GM12878 (cell line): ENCODE results near the gene CCDC88A. TPM values are rescaled to one million over a fixed set of nuclear protein-coding genes. Genes with fewer than 3 reads are reported as not detected.

Experiments
- ASH2L ChIP-seq: fragments of 300-600, 200-600 bp; sonication (generic); IDR thresholded peaks from 2 replicates; pipeline ENCODE4 v1.6.1; 2017; ENCODE audit warnings: low read depth, mild to moderate bottlenecking, borderline replicate concordance
- CBX5 ChIP-seq: sonication (generic); IDR thresholded peaks from 2 replicates; pipeline ENCODE4 v1.6.1; 2016; ENCODE audit warnings: low read depth, moderate library complexity, mild to moderate bottlenecking, inconsistent platforms
- EGR1 ChIP-seq, 2 experiments: IDR thresholded peaks; 1 replicate in 1 of 2; 2 replicates in 1 of 2; pipeline ENCODE4 v1.6.1; 2011 to 2012; ENCODE audit warnings: low read depth in 2 of 2, low read length in 2 of 2, borderline replicate concordance in 1 of 2, mild to moderate bottlenecking in 1 of 2, moderate library complexity in 1 of 2
- FOS ChIP-seq: IDR thresholded peaks from 3 replicates; pipeline ENCODE4 v1.6.1; 2011; ENCODE audit warnings: borderline replicate concordance; ENCODE audit not compliant: insufficient read length; ENCODE audit errors: extremely low read depth
- HDGF ChIP-seq: fragments of 450-650 bp; IDR thresholded peaks from 2 replicates; pipeline ENCODE4 v1.6.1; 2016; ENCODE audit warnings: antibody characterized with exemption
- HSF1 ChIP-seq: fragments of 150-350 bp; IDR thresholded peaks from 2 replicates; pipeline ENCODE4 v1.6.1; 2014; ENCODE audit warnings: mild to moderate bottlenecking, low read depth, low read length
- JUND ChIP-seq: IDR thresholded peaks from 2 replicates; pipeline ENCODE4 v1.6.1; 2012; ENCODE audit warnings: low read depth, mild to moderate bottlenecking, low read length, improper control_type of control experiment, moderate library complexity
- NR2C2 ChIP-seq: IDR thresholded peaks from 2 replicates; pipeline ENCODE4 v1.6.1; 2011; ENCODE audit warnings: borderline replicate concordance, low read depth; ENCODE audit not compliant: control insufficient read depth, insufficient read length
- PAX5 ChIP-seq: IDR thresholded peaks from 2 replicates; pipeline ENCODE4 v1.6.1; 2011; ENCODE audit warnings: low read depth, low read length, borderline replicate concordance
- POU2F2 ChIP-seq: IDR thresholded peaks from 3 replicates; pipeline ENCODE4 v1.6.1; 2011; ENCODE audit warnings: low read depth, mild to moderate bottlenecking, low read length, borderline replicate concordance
- RAD21 ChIP-seq: IDR thresholded peaks from 2 replicates; pipeline ENCODE4 v1.6.1; 2011; ENCODE audit warnings: mild to moderate bottlenecking, low read depth, low read length, moderate library complexity; ENCODE audit not compliant: insufficient read depth
- RELA ChIP-seq: fragments of 450-650 bp; IDR thresholded peaks from 2 replicates; pipeline ENCODE4 v1.8.0; 2014; ENCODE audit warnings: borderline replicate concordance; ENCODE audit not compliant: partially characterized antibody
- RFX5 ChIP-seq: IDR thresholded peaks from 2 replicates; pipeline ENCODE4 v1.6.1; 2011; ENCODE audit warnings: low read depth, low read length, improper control_type of control experiment
- SMARCA5 ChIP-seq: fragments of 450-650 bp; IDR thresholded peaks from 2 replicates; pipeline ENCODE4 v1.6.1; 2017; ENCODE audit warnings: mild to moderate bottlenecking
- ZBED1 ChIP-seq: IDR thresholded peaks from 2 replicates; pipeline ENCODE4 v1.6.1; 2016; ENCODE audit warnings: borderline replicate concordance
- ZNF217 ChIP-seq: fragments of 450-650 bp; IDR thresholded peaks from 2 replicates; pipeline ENCODE4 v1.6.1; 2017; ENCODE audit warnings: antibody characterized with exemption, mild to moderate bottlenecking
- ZNF24 ChIP-seq: fragments of 450-650 bp; IDR thresholded peaks from 2 replicates; pipeline ENCODE4 v1.6.1; 2017; ENCODE audit warnings: antibody characterized with exemption, mild to moderate bottlenecking
- ZNF622 ChIP-seq: fragments of 450-650 bp; IDR thresholded peaks from 2 replicates; pipeline ENCODE4 v1.6.1; 2017; ENCODE audit warnings: mild to moderate bottlenecking, inconsistent platforms
- polyA plus RNA-seq, 11 experiments: library from polyadenylated mRNA; depleted of rRNA in 4 of 11; unstranded in 6 of 11; stranded (reverse) in 5 of 11; fragments of >200 nt; fragmentation: Nextera tagmentation in 4 of 11; fragmentation: Illumina TruSeq in 1 of 11; extraction: Ambion mirVana in 4 of 11; extraction: Trizol in 1 of 11; gene quantifications; 1 replicate in 1 of 11; 2 replicates in 10 of 11; pipeline versions ENCODE4 v1.2.1 to v1.2.3, GENCODE V29; 2011 to 2016; ENCODE audit warnings: inconsistent platforms in 2 of 11, missing spikeins in 2 of 11, low read depth in 1 of 11
- total RNA-seq, 4 experiments: library from RNA; depleted of rRNA in 3 of 4; stranded (reverse); fragments of >200 nt in 3 of 4; fragmentation: Illumina TruSeq in 1 of 4; extraction: Trizol in 1 of 4; gene quantifications; 2 replicates each; pipeline versions ENCODE4 v1.2.1 to v1.2.3, GENCODE V29; 2013 to 2021
- TF ChIP-seq, protein P1 (sequence below): fragments of 150-350 bp; IDR thresholded peaks from 2 replicates; pipeline ENCODE4 v1.6.1; 2016; ENCODE audit warnings: low read depth, low read length
- TF ChIP-seq, protein P2 (sequence below): fragments of 450-650 bp; formaldehyde crosslinking; IDR thresholded peaks from 2 replicates; pipeline ENCODE4 v1.5.0; 2022; ENCODE audit warnings: mild to moderate bottlenecking, missing genetic modification characterization
- TF ChIP-seq, protein P3 (sequence below): IDR thresholded peaks from 2 replicates; pipeline ENCODE4 v1.6.1; 2011; ENCODE audit warnings: borderline replicate concordance, low read depth, mild to moderate bottlenecking, moderate library complexity, low read length; ENCODE audit not compliant: insufficient read depth, poor library complexity, severe bottlenecking

The CCDC88A gene
- total and polyA plus RNA-seq, 10 of the 15 experiments (the other 5 are each of a cell fraction or from before 2014, with no cell fraction given), result 1.8 to 71.6 (median 45.9) TPM

DNA sequence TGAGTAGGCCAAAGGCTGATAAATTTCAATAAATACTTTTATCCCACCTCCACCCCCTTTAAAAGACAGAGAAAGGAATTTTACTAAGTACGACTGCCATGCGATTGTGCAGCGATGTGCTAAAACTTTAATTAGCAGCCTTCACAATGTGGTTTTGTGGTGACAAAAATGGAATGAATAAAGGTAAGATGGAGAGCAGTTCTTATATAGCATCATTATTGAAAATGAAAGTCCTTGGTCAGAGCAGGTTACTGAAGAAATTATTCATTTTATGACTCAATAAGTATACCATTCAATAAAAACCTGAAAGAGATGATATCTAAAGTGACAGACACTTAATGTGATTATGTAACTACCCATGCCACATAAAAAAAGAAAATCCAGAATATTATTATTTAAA is 117.4 kb downstream of the CCDC88A start (continued):
- TF ChIP-seq HSF1, result no peak
- TF ChIP-seq ZNF622, result no peak
- no peak for TF ChIP-seq RELA
- TF ChIP-seq PAX5, result 0 out of 2 replicates have a peak, but pooled peaks have one; percentile 53
- TF ChIP-seq CBX5, result no peak
- no peak for TF ChIP-seq ASH2L
- TF ChIP-seq JUND, result no peak; the same call in 1 of the 2 replicates
- peak; percentile 76; the same call in 1 of the 2 replicates for TF ChIP-seq ZBED1
- TF ChIP-seq ZNF24, result peak; percentile 58; the same call in 1 of the 2 replicates
- no peak for TF ChIP-seq RAD21
- no peak for TF ChIP-seq SMARCA5
- peak; percentile 97 for TF ChIP-seq ZNF217
- TF ChIP-seq, protein P1, sequence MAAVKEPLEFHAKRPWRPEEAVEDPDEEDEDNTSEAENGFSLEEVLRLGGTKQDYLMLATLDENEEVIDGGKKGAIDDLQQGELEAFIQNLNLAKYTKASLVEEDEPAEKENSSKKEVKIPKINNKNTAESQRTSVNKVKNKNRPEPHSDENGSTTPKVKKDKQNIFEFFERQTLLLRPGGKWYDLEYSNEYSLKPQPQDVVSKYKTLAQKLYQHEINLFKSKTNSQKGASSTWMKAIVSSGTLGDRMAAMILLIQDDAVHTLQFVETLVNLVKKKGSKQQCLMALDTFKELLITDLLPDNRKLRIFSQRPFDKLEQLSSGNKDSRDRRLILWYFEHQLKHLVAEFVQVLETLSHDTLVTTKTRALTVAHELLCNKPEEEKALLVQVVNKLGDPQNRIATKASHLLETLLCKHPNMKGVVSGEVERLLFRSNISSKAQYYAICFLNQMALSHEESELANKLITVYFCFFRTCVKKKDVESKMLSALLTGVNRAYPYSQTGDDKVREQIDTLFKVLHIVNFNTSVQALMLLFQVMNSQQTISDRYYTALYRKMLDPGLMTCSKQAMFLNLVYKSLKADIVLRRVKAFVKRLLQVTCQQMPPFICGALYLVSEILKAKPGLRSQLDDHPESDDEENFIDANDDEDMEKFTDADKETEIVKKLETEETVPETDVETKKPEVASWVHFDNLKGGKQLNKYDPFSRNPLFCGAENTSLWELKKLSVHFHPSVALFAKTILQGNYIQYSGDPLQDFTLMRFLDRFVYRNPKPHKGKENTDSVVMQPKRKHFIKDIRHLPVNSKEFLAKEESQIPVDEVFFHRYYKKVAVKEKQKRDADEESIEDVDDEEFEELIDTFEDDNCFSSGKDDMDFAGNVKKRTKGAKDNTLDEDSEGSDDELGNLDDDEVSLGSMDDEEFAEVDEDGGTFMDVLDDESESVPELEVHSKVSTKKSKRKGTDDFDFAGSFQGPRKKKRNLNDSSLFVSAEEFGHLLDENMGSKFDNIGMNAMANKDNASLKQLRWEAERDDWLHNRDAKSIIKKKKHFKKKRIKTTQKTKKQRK, result no peak
- no peak for TF ChIP-seq RFX5
- peak; percentile 9; the same call in 1 of the 3 replicates for TF ChIP-seq POU2F2
- TF ChIP-seq, protein P2, sequence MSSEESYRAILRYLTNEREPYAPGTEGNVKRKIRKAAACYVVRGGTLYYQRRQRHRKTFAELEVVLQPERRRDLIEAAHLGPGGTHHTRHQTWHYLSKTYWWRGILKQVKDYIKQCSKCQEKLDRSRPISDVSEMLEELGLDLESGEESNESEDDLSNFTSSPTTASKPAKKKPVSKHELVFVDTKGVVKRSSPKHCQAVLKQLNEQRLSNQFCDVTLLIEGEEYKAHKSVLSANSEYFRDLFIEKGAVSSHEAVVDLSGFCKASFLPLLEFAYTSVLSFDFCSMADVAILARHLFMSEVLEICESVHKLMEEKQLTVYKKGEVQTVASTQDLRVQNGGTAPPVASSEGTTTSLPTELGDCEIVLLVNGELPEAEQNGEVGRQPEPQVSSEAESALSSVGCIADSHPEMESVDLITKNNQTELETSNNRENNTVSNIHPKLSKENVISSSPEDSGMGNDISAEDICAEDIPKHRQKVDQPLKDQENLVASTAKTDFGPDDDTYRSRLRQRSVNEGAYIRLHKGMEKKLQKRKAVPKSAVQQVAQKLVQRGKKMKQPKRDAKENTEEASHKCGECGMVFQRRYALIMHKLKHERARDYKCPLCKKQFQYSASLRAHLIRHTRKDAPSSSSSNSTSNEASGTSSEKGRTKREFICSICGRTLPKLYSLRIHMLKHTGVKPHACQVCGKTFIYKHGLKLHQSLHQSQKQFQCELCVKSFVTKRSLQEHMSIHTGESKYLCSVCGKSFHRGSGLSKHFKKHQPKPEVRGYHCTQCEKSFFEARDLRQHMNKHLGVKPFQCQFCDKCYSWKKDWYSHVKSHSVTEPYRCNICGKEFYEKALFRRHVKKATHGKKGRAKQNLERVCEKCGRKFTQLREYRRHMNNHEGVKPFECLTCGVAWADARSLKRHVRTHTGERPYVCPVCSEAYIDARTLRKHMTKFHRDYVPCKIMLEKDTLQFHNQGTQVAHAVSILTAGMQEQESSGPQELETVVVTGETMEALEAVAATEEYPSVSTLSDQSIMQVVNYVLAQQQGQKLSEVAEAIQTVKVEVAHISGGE (CRISPR knock-in tag), result no peak
- TF ChIP-seq EGR1 (IDR thresholded peaks at IDR 0.05; ENCODE audit: borderline replicate concordance in 1 of 2, low read depth in 2 of 2, low read length in 2 of 2), result no peak
- no peak for TF ChIP-seq HDGF
- no peak for TF ChIP-seq NR2C2
- TF ChIP-seq, protein P3, sequence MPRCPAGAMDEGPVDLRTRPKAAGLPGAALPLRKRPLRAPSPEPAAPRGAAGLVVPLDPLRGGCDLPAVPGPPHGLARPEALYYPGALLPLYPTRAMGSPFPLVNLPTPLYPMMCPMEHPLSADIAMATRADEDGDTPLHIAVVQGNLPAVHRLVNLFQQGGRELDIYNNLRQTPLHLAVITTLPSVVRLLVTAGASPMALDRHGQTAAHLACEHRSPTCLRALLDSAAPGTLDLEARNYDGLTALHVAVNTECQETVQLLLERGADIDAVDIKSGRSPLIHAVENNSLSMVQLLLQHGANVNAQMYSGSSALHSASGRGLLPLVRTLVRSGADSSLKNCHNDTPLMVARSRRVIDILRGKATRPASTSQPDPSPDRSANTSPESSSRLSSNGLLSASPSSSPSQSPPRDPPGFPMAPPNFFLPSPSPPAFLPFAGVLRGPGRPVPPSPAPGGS, result no peak
- TF ChIP-seq FOS, result no peak
